Measurements from ENCODE around the gene SLC36A2.

- TF ChIP-seq CTCF (IDR thresholded peaks at IDR 0.05) (no peak), EZH2 (IDR thresholded peaks at IDR 0.05; ENCODE audit: borderline replicate concordance, insufficient read depth, low read depth, low read length, poor library complexity, severe bottlenecking) (no peak)
Measured at GRCh38 chr5:151295138-151295537, 52.2 kb downstream of the SLC36A2 start.

Data from B cell (primary cell).